ENCODE results near the gene SERINC5. TPM values are rescaled to one million over a fixed set of nuclear protein-coding genes. Genes with fewer than 3 reads are reported as not detected.

SERINC5 gene
- total and polyA plus RNA-seq, 2 of the 4 experiments (the other 2 are of a cell fraction), result 5.0 to 8.1 TPM

GRCh38 chr5:80134876-80135275, 121.0 kb downstream of the SERINC5 start:
- ChIA-PET POLR2A (ENCODE audit: unreplicated experiment) (no interaction called here), CTCF (interaction anchor here (0.6 kb wide), 1 partner anchor 1126 kb away, joined by 4 read pairs; no protein-coding TSS in a partner anchor)
- in situ Hi-C loops (cut with MboI; ENCODE audit: low sequenced_read_pairs) (no loop called here), dilution Hi-C loops (cut with HindIII; ENCODE audit: low sequenced_read_pairs, unreplicated experiment) (no loop called here), intact Hi-C loops (cut with micrococcal nuclease) (no loop called here)
- no peak overlapping the region for H2AK9ac ChIP-seq (replicated peaks; ENCODE audit: low read depth, low read length, poor library complexity)
- H2BK20ac ChIP-seq (ENCODE audit: low read depth, low read length), result no peak overlapping the region
- H3K14ac ChIP-seq (replicated peaks; ENCODE audit: low read depth, low read length), result no peak overlapping the region
- no peak overlapping the region for H2AFZ ChIP-seq (replicated peaks; ENCODE audit: low read length, poor library complexity)
- WGBS, 2 experiments (ENCODE audit: extremely low coverage in 2 of 2, insufficient read length in 1 of 2), result no CpG with 5 or more reads among the region's 3 CpGs
- no peaks in the 10 kb centered on the region for H3K36me3 ChIP-seq (ENCODE audit: control insufficient read depth, insufficient read depth, low read length)
- H3K23ac ChIP-seq (ENCODE audit: low read depth, low read length), result no peak overlapping the region
- H4K91ac ChIP-seq (ENCODE audit: insufficient read depth, low read depth, low read length), result no peak overlapping the region
- no peak overlapping the region for H2BK15ac ChIP-seq (ENCODE audit: low read depth, low read length)
- TF ChIP-seq CHD1 (IDR thresholded peaks at IDR 0.05; ENCODE audit: low read depth, low read length), result no peak
- no peak for TF ChIP-seq ELK1 (IDR thresholded peaks at IDR 0.05; ENCODE audit: borderline replicate concordance, low read depth, low read length)
- TF ChIP-seq MAZ (IDR thresholded peaks at IDR 0.05; ENCODE audit: borderline replicate concordance, low read depth, low read length), result no peak
- no peak for TF ChIP-seq NFE2L2 (IDR thresholded peaks at IDR 0.05; ENCODE audit: low read depth, low read length)
- no peak for TF ChIP-seq RCOR1 (IDR thresholded peaks at IDR 0.05; ENCODE audit: insufficient replicate concordance, low read length)
- no peak for TF ChIP-seq RFX5 (IDR thresholded peaks at IDR 0.05; ENCODE audit: low read depth, low read length)
- TF ChIP-seq FOS (IDR thresholded peaks at IDR 0.05; ENCODE audit: low read depth, low read length), result no peak
- TF ChIP-seq POLR2A (IDR thresholded peaks at IDR 0.05; ENCODE audit: low read depth, low read length), result no peak
- BruUV-seq (replicated peaks), result no TSS peak
- ATAC-seq (ENCODE audit: low read depth), result no peak
- no peak overlapping the region for H3K9ac ChIP-seq (ENCODE audit: low read depth, low read length)
- no peak overlapping the region for H3K4me2 ChIP-seq (ENCODE audit: low read depth, low read length)
- no peak overlapping the region for H2AK5ac ChIP-seq (ENCODE audit: low read depth, low read length)
- H3K9me1 ChIP-seq (ENCODE audit: insufficient read depth, low read length), result no peaks in the 10 kb centered on the region
- no peaks in the 10 kb centered on the region for H3K27me3 ChIP-seq (ENCODE audit: control insufficient read depth, insufficient read depth, low read length)
- H3K56ac ChIP-seq (ENCODE audit: extremely low read depth, insufficient read depth, low read length), result no peak overlapping the region
- H4K20me1 ChIP-seq (ENCODE audit: insufficient read depth, low read length), result no peaks in the 10 kb centered on the region
- no peak overlapping the region for H2BK5ac ChIP-seq (ENCODE audit: low read depth, low read length, poor library complexity, severe bottlenecking)
- no peaks in the 10 kb centered on the region for H3K4me1 ChIP-seq (ENCODE audit: control insufficient read depth, insufficient read depth, low read length)
- no peak overlapping the region for H3K27ac ChIP-seq (ENCODE audit: insufficient read depth, low read length)
- DNase-seq, result no peak
- no peak overlapping the region for H3K4me3 ChIP-seq (ENCODE audit: insufficient read depth, low read depth, low read length)
- no peak overlapping the region for H3K4ac ChIP-seq (ENCODE audit: low read depth, low read length)
- H4K8ac ChIP-seq (ENCODE audit: low read depth in 2 of 2, low read length in 2 of 2), result no peak overlapping the region
- no peak overlapping the region for H2BK120ac ChIP-seq (ENCODE audit: low read depth, low read length)
- no peak overlapping the region for H4K5ac ChIP-seq (ENCODE audit: low read depth, low read length)
- no peaks in the 10 kb centered on the region for H3K79me1 ChIP-seq (ENCODE audit: low read depth in 1 of 2, low read length in 2 of 2)
- H3K18ac ChIP-seq (ENCODE audit: low read depth, low read length), result no peak overlapping the region
- H3K9me3 ChIP-seq (ENCODE audit: control insufficient read depth, insufficient read depth, low read length), result no peaks in the 10 kb centered on the region
